Erythroblast (primary cell): ENCODE data around the gene BRD3OS.

Experiments used
- GATA1 ChIP-seq: IDR thresholded peaks from 2 replicates; pipeline ENCODE4 v1.6.1; 2011; ENCODE audit warnings: low read depth, mild to moderate bottlenecking, control low read depth, low read length, moderate library complexity
- POLR2A ChIP-seq: IDR thresholded peaks from 2 replicates; pipeline ENCODE4 v1.6.1; 2011; ENCODE audit warnings: mild to moderate bottlenecking, low read length

GRCh38 chr9:134057307-134057657 lies 32.0 kb downstream of the BRD3OS start:
- TF ChIP-seq POLR2A (no peak), GATA1 (no peak)
